ENCODE results near the gene TAF9B.
"Not testable (repeated sequence)": the region's sequence is repeated elsewhere in the genome, so short reads cannot be mapped to it uniquely, and the experiment has no call there.

Gene TAF9B

GRCh38 chrX:78111140-78111931, 28.1 kb downstream of the TAF9B start:
- no peak for DNase-seq

- no peak for DNase-seq
These were observed 30.0 kb downstream of the TAF9B start for GRCh38 chrX:78109458-78109857.

- no peak for DNase-seq
These were observed 32.8 kb downstream of the TAF9B start for GRCh38 chrX:78106651-78106986.

- peak; percentile 20 to 22 for DNase-seq
These were observed 33.4 kb downstream of the TAF9B start for GRCh38 chrX:78105944-78106650.

GRCh38 chrX:78104447-78105176, 34.8 kb downstream of the TAF9B start:
- DNase-seq = peak in 1 of 2 donors; percentile 24

GRCh38 chrX:78103623-78104446, 35.6 kb downstream of the TAF9B start, which contains the start of gene PGK1:
Gene PGK1, plus strand, starts transcription at chrX:78104248. Its CDS starts 93 bp downstream, at chrX:78104341.
- peak; percentile 86 to 90 for DNase-seq

GRCh38 chrX:78103001-78103622, 36.3 kb downstream of the TAF9B start:
- DNase-seq = no peak

- no peak for DNase-seq
These were observed 37.4 kb downstream of the TAF9B start for GRCh38 chrX:78102091-78102490.

- DNase-seq = no peak
These were observed 41.3 kb downstream of the TAF9B start for GRCh38 chrX:78098108-78098507.

GRCh38 chrX:78092296-78092695, 47.2 kb downstream of the TAF9B start:
- DNase-seq = no peak

GRCh38 chrX:78081413-78081812, 58.0 kb downstream of the TAF9B start:
- DNase-seq = not testable (repeated sequence)
